ENCODE results near the gene C3AR1.
"Not testable (repeated sequence)": the region's sequence is repeated elsewhere in the genome, so short reads cannot be mapped to it uniquely, and the experiment has no call there.

Gene C3AR1

GRCh38 chr12:8082808-8083100 is 16.6 kb upstream of the C3AR1 start:
- Histone ChIP-seq H3K9ac (ENCODE audit: low read depth, low read length) (peak overlapping the region; percentile 92; the same call in 1 of the 2 replicates), H3K27me3 (ENCODE audit: control insufficient read depth, insufficient read depth, low read length) (no peaks in the 10 kb centered on the region), H3K36me3 (ENCODE audit: control insufficient read depth, insufficient read depth, low read length) (no peaks in the 10 kb centered on the region), H3K4me1 (ENCODE audit: control insufficient read depth, insufficient read depth, low read length) (peaks cover 7% of the 10 kb centered on the region; the same call in 1 of the 2 replicates), H3K9me3 (ENCODE audit: control insufficient read depth, insufficient read depth, low read length) (no peaks in the 10 kb centered on the region), H3K27ac (ENCODE audit: low read depth, low read length) (no peak overlapping the region), H3K4me3 (ENCODE audit: low read depth, low read length) (peak overlapping the region; percentile 79)

GRCh38 chr12:8081251-8081920 is 15.2 kb upstream of the C3AR1 start:
- peaks cover 7% of the 10 kb centered on the region; the same call in 1 of the 2 replicates for H3K4me1 ChIP-seq (ENCODE audit: control insufficient read depth, insufficient read depth, low read length)
- no peaks in the 10 kb centered on the region for H3K9me3 ChIP-seq (ENCODE audit: control insufficient read depth, insufficient read depth, low read length)
- peak overlapping the region; percentile 79 for H3K4me3 ChIP-seq (ENCODE audit: low read depth, low read length)
- H3K9ac ChIP-seq (ENCODE audit: low read depth, low read length), result peak overlapping the region; percentile 92
- no peaks in the 10 kb centered on the region for H3K27me3 ChIP-seq (ENCODE audit: control insufficient read depth, insufficient read depth, low read length)
- H3K27ac ChIP-seq (ENCODE audit: low read depth, low read length), result peak overlapping the region; percentile 97
- H3K36me3 ChIP-seq (ENCODE audit: control insufficient read depth, insufficient read depth, low read length), result no peaks in the 10 kb centered on the region

- H3K9ac ChIP-seq (ENCODE audit: low read depth, low read length), result no peak overlapping the region
- H3K9me3 ChIP-seq (ENCODE audit: control insufficient read depth, insufficient read depth, low read length), result no peaks in the 10 kb centered on the region
- no peak overlapping the region for H3K4me3 ChIP-seq (ENCODE audit: low read depth, low read length)
- no peaks in the 10 kb centered on the region for H3K27me3 ChIP-seq (ENCODE audit: control insufficient read depth, insufficient read depth, low read length)
- no peaks in the 10 kb centered on the region for H3K36me3 ChIP-seq (ENCODE audit: control insufficient read depth, insufficient read depth, low read length)
- peaks cover 7% of the 10 kb centered on the region; the same call in 1 of the 2 replicates for H3K4me1 ChIP-seq (ENCODE audit: control insufficient read depth, insufficient read depth, low read length)
- no peak overlapping the region for H3K27ac ChIP-seq (ENCODE audit: low read depth, low read length)
Measured at GRCh38 chr12:8080120-8080519, 14.0 kb upstream of the C3AR1 start.

GRCh38 chr12:8078916-8079315 is 12.8 kb upstream of the C3AR1 start:
- H3K27ac ChIP-seq (ENCODE audit: low read depth, low read length), result no peak overlapping the region
- H3K36me3 ChIP-seq (ENCODE audit: control insufficient read depth, insufficient read depth, low read length), result no peaks in the 10 kb centered on the region
- H3K9ac ChIP-seq (ENCODE audit: low read depth, low read length), result no peak overlapping the region
- H3K4me1 ChIP-seq (ENCODE audit: control insufficient read depth, insufficient read depth, low read length), result peaks cover 7% of the 10 kb centered on the region; the same call in 1 of the 2 replicates
- H3K4me3 ChIP-seq (ENCODE audit: low read depth, low read length), result no peak overlapping the region
- H3K27me3 ChIP-seq (ENCODE audit: control insufficient read depth, insufficient read depth, low read length), result no peaks in the 10 kb centered on the region
- no peaks in the 10 kb centered on the region for H3K9me3 ChIP-seq (ENCODE audit: control insufficient read depth, insufficient read depth, low read length)

- no peak overlapping the region for H3K9ac ChIP-seq (ENCODE audit: low read depth, low read length)
- H3K9me3 ChIP-seq (ENCODE audit: control insufficient read depth, insufficient read depth, low read length), result no peaks in the 10 kb centered on the region
- no peak overlapping the region for H3K4me3 ChIP-seq (ENCODE audit: low read depth, low read length)
Measured at GRCh38 chr12:8078398-8078797, 12.2 kb upstream of the C3AR1 start.

GRCh38 chr12:8077207-8077606 is 11.0 kb upstream of the C3AR1 start:
- Histone ChIP-seq H3K27ac (ENCODE audit: low read depth, low read length) (peak overlapping the region; percentile 31), H3K36me3 (ENCODE audit: control insufficient read depth, insufficient read depth, low read length) (no peaks in the 10 kb centered on the region), H3K9me3 (ENCODE audit: control insufficient read depth, insufficient read depth, low read length) (no peaks in the 10 kb centered on the region), H3K9ac (ENCODE audit: low read depth, low read length) (no peak overlapping the region), H3K4me1 (ENCODE audit: control insufficient read depth, insufficient read depth, low read length) (peaks cover 7% of the 10 kb centered on the region; the same call in 1 of the 2 replicates), H3K4me3 (ENCODE audit: low read depth, low read length) (no peak overlapping the region), H3K27me3 (ENCODE audit: control insufficient read depth, insufficient read depth, low read length) (no peaks in the 10 kb centered on the region)

More at GRCh38 chr12:8078398-8078797, 12.2 kb upstream of the C3AR1 start:
- Histone ChIP-seq H3K36me3 (ENCODE audit: control insufficient read depth, insufficient read depth, low read length) (no peaks in the 10 kb centered on the region), H3K27ac (ENCODE audit: low read depth, low read length) (no peak overlapping the region), H3K27me3 (ENCODE audit: control insufficient read depth, insufficient read depth, low read length) (no peaks in the 10 kb centered on the region), H3K4me1 (ENCODE audit: control insufficient read depth, insufficient read depth, low read length) (peaks cover 7% of the 10 kb centered on the region; the same call in 1 of the 2 replicates)

GRCh38 chr12:8076366-8076765 is 10.2 kb upstream of the C3AR1 start:
- H3K9ac ChIP-seq (ENCODE audit: low read depth, low read length), result no peak overlapping the region

GRCh38 chr12:8075935-8076334 is 9.8 kb upstream of the C3AR1 start:
- Histone ChIP-seq H3K36me3 (ENCODE audit: control insufficient read depth, insufficient read depth, low read length) (no peaks in the 10 kb centered on the region), H3K27me3 (ENCODE audit: control insufficient read depth, insufficient read depth, low read length) (no peaks in the 10 kb centered on the region), H3K4me1 (ENCODE audit: control insufficient read depth, insufficient read depth, low read length) (peaks cover 3% of the 10 kb centered on the region; the same call in 1 of the 2 replicates), H3K27ac (ENCODE audit: low read depth, low read length) (no peak overlapping the region), H3K9me3 (ENCODE audit: control insufficient read depth, insufficient read depth, low read length) (no peaks in the 10 kb centered on the region), H3K9ac (ENCODE audit: low read depth, low read length) (no peak overlapping the region), H3K4me3 (ENCODE audit: low read depth, low read length) (no peak overlapping the region)

More at GRCh38 chr12:8076366-8076765, 10.2 kb upstream of the C3AR1 start:
- H3K36me3 ChIP-seq (ENCODE audit: control insufficient read depth, insufficient read depth, low read length), result no peaks in the 10 kb centered on the region
- H3K27ac ChIP-seq (ENCODE audit: low read depth, low read length), result no peak overlapping the region
- H3K4me3 ChIP-seq (ENCODE audit: low read depth, low read length), result no peak overlapping the region
- H3K9me3 ChIP-seq (ENCODE audit: control insufficient read depth, insufficient read depth, low read length), result no peaks in the 10 kb centered on the region
- H3K4me1 ChIP-seq (ENCODE audit: control insufficient read depth, insufficient read depth, low read length), result peaks cover 7% of the 10 kb centered on the region; the same call in 1 of the 2 replicates
- H3K27me3 ChIP-seq (ENCODE audit: control insufficient read depth, insufficient read depth, low read length), result no peaks in the 10 kb centered on the region

GRCh38 chr12:8071820-8072219 is 5.7 kb upstream of the C3AR1 start:
- not testable (repeated sequence) for H3K27ac ChIP-seq (ENCODE audit: low read depth, low read length); H3K9ac ChIP-seq (ENCODE audit: low read depth, low read length); H3K36me3 ChIP-seq (ENCODE audit: control insufficient read depth, insufficient read depth, low read length); H3K4me1 ChIP-seq (ENCODE audit: control insufficient read depth, insufficient read depth, low read length); H3K9me3 ChIP-seq (ENCODE audit: control insufficient read depth, insufficient read depth, low read length); H3K4me3 ChIP-seq (ENCODE audit: low read depth, low read length); H3K27me3 ChIP-seq (ENCODE audit: control insufficient read depth, insufficient read depth, low read length)

- Histone ChIP-seq H3K4me1 (ENCODE audit: control insufficient read depth, insufficient read depth, low read length) (no peaks in the 10 kb centered on the region), H3K4me3 (ENCODE audit: low read depth, low read length) (no peak overlapping the region), H3K36me3 (ENCODE audit: control insufficient read depth, insufficient read depth, low read length) (no peaks in the 10 kb centered on the region), H3K9me3 (ENCODE audit: control insufficient read depth, insufficient read depth, low read length) (no peaks in the 10 kb centered on the region), H3K9ac (ENCODE audit: low read depth, low read length) (no peak overlapping the region), H3K27ac (ENCODE audit: low read depth, low read length) (no peak overlapping the region), H3K27me3 (ENCODE audit: control insufficient read depth, insufficient read depth, low read length) (no peaks in the 10 kb centered on the region)
Measured at GRCh38 chr12:8069582-8069981, 3.4 kb upstream of the C3AR1 start.

GRCh38 chr12:8064131-8064530 is 2.0 kb downstream of the C3AR1 start:
- H3K9ac ChIP-seq (ENCODE audit: low read depth, low read length), result no peak overlapping the region
- H3K36me3 ChIP-seq (ENCODE audit: control insufficient read depth, insufficient read depth, low read length), result no peaks in the 10 kb centered on the region

More at GRCh38 chr12:8064131-8064530, 2.0 kb downstream of the C3AR1 start:
- no peaks in the 10 kb centered on the region for H3K9me3 ChIP-seq (ENCODE audit: control insufficient read depth, insufficient read depth, low read length)
- no peaks in the 10 kb centered on the region for H3K27me3 ChIP-seq (ENCODE audit: control insufficient read depth, insufficient read depth, low read length)
- no peak overlapping the region for H3K27ac ChIP-seq (ENCODE audit: low read depth, low read length)
- H3K4me3 ChIP-seq (ENCODE audit: low read depth, low read length), result no peak overlapping the region
- H3K4me1 ChIP-seq (ENCODE audit: control insufficient read depth, insufficient read depth, low read length), result no peaks in the 10 kb centered on the region

Measured in HUES48 (cell line).